Right lobe of liver (tissue), 6 donors: ENCODE measurements around the gene PPP3R1. TPM values are rescaled to one million over a fixed set of nuclear protein-coding genes. Genes with fewer than 3 reads are reported as not detected.

Source experiments
- ATAC-seq, 4 donors: fragments of 200-7000 bp; cut with Tn5 transposase; one replicate each; pipeline ENCODE4 v1.9.1; 2020; ENCODE audit warnings: mild to moderate bottlenecking in 4 of 4, moderate library complexity in 4 of 4
- DNase-seq, 3 donors: peaks; one replicate each; pipeline ENCODE4 v3.0.0-alpha.2; 2020
- H3K27ac ChIP-seq, 3 donors: fragments of 200-600 bp; one replicate each; pipeline ENCODE4 v1.8.0; 2022
- H3K27me3 ChIP-seq, 2 donors: fragments of 200-600 bp; one replicate each; pipeline ENCODE4 v1.8.0; 2022
- H3K36me3 ChIP-seq, 4 donors: fragments of 200-600 bp; sonication (generic) in 1 of 4; one replicate each; pipeline versions ENCODE4 v1.5.1 to v1.8.0; 2017 to 2022; ENCODE audit warnings: control low read depth in 1 of 4
- H3K4me1 ChIP-seq, 4 donors: fragments of 200-600 bp; sonication (generic) in 1 of 4; one replicate each; pipeline versions ENCODE4 v1.5.1 to v1.8.0; 2017 to 2022; ENCODE audit warnings: control low read depth in 1 of 4
- H3K4me3 ChIP-seq, 3 donors: fragments of 200-600 bp; one replicate each; pipeline ENCODE4 v1.8.0; 2022
- H3K9me3 ChIP-seq, 4 donors: fragments of 200-600 bp; sonication (generic) in 1 of 4; one replicate each; pipeline versions ENCODE4 v1.5.1 to v1.8.0; 2017 to 2022; ENCODE audit warnings: control low read depth in 1 of 4
- POLR2A ChIP-seq: fragments of 450-650 bp; IDR thresholded peaks from one replicate; pipeline ENCODE4 v1.6.1; 2017; ENCODE audit warnings: antibody characterized with exemption, mild to moderate bottlenecking
- WGBS: methylation state at CpG from one replicate; pipeline ENCODE4 v1.1.6; 2018; ENCODE audit warnings: low coverage, low lambda C conversion rate; ENCODE audit not compliant: insufficient coverage; ENCODE audit errors: missing lambda C conversion rate; 5-methylcytosine and 5-hydroxymethylcytosine counted together
- intact Hi-C, 2 donors: fragments of 100-400 bp; cut with DNase I; formaldehyde crosslinking; loops; one replicate each; pipeline versions ENCODE4 v1.11.2 to v1.14.1; 2022
- total RNA-seq, 6 experiments: library from RNA; depleted of rRNA in 2 of 6; stranded (reverse); fragments of >200 nt in 2 of 6; fragmentation: NEBNext Ultra II Directional in 3 of 6; extraction: Animal tissue kit (Norgen Biotek cat#: 25700) in 3 of 6; gene quantifications; one replicate each; pipeline versions ENCODE4 v1.1.0 to v1.2.4, GENCODE V29; 2016 to 2023
- TF ChIP-seq, protein P1 (sequence below), 4 donors: fragments of 200-600 bp in 3 of 4; fragments of 450-650 bp in 1 of 4; IDR thresholded peaks; one replicate each; pipeline versions ENCODE4 v1.5.1 to v1.8.0; 2016 to 2022; ENCODE audit warnings: antibody characterized with exemption in 4 of 4, mild to moderate bottlenecking in 2 of 4
- donor health status: DM: no; HTN: yes; CAD: no.
- donor health status: DM: no; HTN: no; CAD: no.
- donor health status: DM: no; HTN: no; CAD: no.
- donor health status: DM: no; HTN: yes; CAD: no.
- donor health status: DM: no; HTN: yes; CAD: no.

Gene PPP3R1
- total RNA-seq, 6 experiments from 2014 or later = 21.0 to 37.9 (median 27.2) TPM

DNA sequence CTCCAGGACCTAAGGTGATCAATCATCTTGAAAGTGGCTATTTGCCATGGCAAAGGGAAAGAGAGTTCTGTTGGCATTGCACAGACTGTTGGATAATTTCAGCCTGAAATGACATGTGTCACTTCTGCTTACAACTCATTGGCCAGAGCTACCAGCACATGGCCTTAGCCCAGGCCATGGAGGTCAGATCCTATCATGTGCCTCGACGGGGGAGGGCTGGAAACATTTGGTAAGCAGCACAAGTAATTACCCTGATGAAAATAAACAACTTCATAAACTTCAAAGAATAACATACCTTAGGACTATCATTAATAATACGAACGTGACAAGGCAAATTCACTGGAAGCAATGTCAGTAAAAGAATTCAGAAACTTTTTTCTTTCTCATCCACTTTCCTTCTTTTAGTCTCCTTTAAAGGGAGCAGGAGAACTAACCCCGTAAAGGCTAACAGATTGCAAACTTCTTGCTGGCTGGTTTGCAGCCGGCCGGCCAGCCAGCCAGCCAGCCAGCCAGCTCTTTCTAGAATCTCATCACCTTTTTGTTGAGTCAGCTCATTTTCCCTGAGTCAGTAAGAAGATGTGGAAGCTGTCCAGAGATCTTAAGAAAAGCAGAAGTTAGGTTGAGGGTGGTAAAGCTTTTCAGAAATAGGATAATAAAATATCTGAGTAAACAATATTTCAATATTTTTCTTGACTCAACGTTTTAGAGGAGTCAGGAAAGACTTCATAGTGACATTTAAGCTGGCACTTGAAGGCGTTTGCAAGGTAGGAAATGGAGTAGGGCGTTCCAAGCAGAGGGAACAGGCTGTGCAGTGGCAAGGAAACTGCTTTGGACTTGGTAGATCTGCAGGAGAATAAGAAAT is 35.5 kb upstream of the PPP3R1 start:
- TF ChIP-seq, protein P1, sequence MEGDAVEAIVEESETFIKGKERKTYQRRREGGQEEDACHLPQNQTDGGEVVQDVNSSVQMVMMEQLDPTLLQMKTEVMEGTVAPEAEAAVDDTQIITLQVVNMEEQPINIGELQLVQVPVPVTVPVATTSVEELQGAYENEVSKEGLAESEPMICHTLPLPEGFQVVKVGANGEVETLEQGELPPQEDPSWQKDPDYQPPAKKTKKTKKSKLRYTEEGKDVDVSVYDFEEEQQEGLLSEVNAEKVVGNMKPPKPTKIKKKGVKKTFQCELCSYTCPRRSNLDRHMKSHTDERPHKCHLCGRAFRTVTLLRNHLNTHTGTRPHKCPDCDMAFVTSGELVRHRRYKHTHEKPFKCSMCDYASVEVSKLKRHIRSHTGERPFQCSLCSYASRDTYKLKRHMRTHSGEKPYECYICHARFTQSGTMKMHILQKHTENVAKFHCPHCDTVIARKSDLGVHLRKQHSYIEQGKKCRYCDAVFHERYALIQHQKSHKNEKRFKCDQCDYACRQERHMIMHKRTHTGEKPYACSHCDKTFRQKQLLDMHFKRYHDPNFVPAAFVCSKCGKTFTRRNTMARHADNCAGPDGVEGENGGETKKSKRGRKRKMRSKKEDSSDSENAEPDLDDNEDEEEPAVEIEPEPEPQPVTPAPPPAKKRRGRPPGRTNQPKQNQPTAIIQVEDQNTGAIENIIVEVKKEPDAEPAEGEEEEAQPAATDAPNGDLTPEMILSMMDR (IDR thresholded peaks at IDR 0.05) = no peak
- no peak for TF ChIP-seq POLR2A
- Histone ChIP-seq H3K36me3 (no peaks in the 10 kb centered on the region), H3K4me1 (no peaks in the 10 kb centered on the region), H3K9me3 (no peaks in the 10 kb centered on the region), H3K4me3 (no peak overlapping the region), H3K27me3 (no peaks in the 10 kb centered on the region), H3K27ac (peak overlapping the region in 1 of 3 donors; percentile 53)
- ATAC-seq (peak; percentile 53 to 79 (median 60)), DNase-seq (peak in 1 of 3 donors; percentile 61)
- 31% methylated on average over 10 of the region's 10 CpGs for WGBS
- intact Hi-C loops = no loop called here

DNA sequence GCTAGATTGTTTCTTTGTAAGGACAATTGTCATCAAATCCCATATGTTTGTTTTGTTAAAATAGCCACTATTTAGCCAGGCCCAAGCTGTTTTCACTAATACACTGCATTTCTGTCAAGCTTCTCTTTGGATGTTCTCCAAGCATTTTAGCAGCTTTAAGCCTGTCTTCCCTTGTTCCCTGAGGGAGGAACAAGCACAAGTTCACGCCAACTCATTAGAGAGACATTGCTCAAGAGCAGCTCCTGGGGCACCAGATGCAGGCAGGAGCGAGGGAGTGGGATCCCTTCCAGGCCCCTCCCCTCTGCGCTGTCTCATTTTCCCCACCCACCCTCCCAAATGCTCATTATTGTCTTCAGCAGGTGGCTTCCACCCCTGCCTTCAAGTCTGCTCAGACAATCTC is 32.6 kb upstream of the PPP3R1 start:
- intact Hi-C loops = loop anchor here in 1 of 2 donors (5.0 kb wide), 1 partner anchor 163 kb away; no protein-coding TSS in a partner anchor

DNA sequence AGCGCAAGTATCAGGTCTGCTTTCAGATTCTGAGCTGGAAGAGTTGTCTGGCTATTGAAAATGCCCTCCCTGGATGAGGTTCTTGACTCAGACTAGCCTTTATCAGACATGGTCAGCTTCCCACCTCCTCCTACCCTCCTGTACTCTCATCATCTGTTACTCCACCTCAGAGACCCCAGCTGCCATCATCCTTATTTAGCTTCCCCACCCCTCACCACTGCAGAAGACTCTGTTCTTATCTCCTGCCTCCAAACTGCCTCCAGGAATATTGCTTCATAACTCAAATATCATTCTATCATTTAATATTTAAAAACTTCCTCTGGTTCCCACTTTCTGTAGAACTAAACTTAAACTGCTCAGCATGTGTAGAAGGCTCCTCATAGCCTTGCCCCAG is 31.1 kb upstream of the PPP3R1 start:
- WGBS = 100% methylated on average over 1 of the region's 1 CpG
- no peaks in the 10 kb centered on the region for H3K9me3 ChIP-seq
- intact Hi-C loops = loop anchor here in 1 of 2 donors (5.0 kb wide), 1 partner anchor 161 kb away; no protein-coding TSS in a partner anchor

More for the DNA sequence above, 32.6 kb upstream of the PPP3R1 start:
- Histone ChIP-seq H3K27me3 (no peaks in the 10 kb centered on the region), H3K4me1 (peaks cover 0 to 10% (median 1%) of the 10 kb centered on the region in 4 donors), H3K4me3 (no peak overlapping the region), H3K9me3 (no peaks in the 10 kb centered on the region), H3K27ac (no peak overlapping the region), H3K36me3 (no peaks in the 10 kb centered on the region)
- 57% methylated on average over 1 of the region's 3 CpGs for WGBS
- no peak for TF ChIP-seq POLR2A
- TF ChIP-seq, protein P1 (IDR thresholded peaks at IDR 0.05) = no peak
- no peak for DNase-seq
- peak in 3 of 4 donors; percentile 13 to 24 (median 17) for ATAC-seq

DNA sequence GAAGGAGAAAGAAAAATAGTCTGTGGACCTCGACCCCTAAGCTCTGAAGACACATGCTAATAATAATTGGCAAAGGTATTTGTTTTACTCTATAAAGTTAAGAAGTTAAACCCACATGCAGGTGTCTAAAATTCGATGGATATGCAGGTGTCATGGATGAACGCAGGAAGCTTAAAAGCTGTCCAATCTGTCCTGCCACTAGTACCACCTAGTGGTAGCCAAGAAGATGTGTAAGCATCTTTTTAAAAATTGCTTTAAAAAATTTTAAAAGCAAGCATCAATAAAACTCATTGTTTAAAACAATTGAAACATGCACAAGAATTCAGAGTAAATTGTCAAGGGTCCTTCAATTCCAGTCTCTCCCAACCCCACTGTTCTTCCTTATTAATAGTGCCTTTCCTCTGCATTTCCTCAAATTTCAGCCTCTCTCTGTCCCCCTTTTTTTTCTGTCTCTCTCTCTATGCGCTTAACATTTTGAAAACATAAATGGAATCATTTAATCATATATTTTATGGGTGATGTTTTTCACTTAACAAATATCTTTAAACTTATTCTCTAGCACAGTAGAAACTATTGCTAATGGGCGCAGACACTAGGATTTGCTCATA is 30.6 kb upstream of the PPP3R1 start:
- intact Hi-C loops = loop anchor here in 1 of 2 donors (5.0 kb wide), 1 partner anchor 161 kb away; no protein-coding TSS in a partner anchor
- DNase-seq = no peak
- peak; percentile 52 to 77 (median 74) for ATAC-seq
- H3K4me3 ChIP-seq = no peak overlapping the region
- no peaks in the 10 kb centered on the region for H3K36me3 ChIP-seq
- H3K27ac ChIP-seq = no peak overlapping the region
- TF ChIP-seq, protein P1 (IDR thresholded peaks at IDR 0.05) = peak; percentile 72 to 78 (median 76)
- no peak for TF ChIP-seq POLR2A
- no peaks in the 10 kb centered on the region for H3K27me3 ChIP-seq
- H3K9me3 ChIP-seq = no peaks in the 10 kb centered on the region
- 34% methylated on average over 5 of the region's 5 CpGs for WGBS
- peaks cover 0 to 18% (median 5%) of the 10 kb centered on the region in 4 donors for H3K4me1 ChIP-seq

More for the DNA sequence above, 31.1 kb upstream of the PPP3R1 start:
- Histone ChIP-seq H3K36me3 (no peaks in the 10 kb centered on the region), H3K4me1 (peaks cover 0 to 18% (median 5%) of the 10 kb centered on the region in 4 donors), H3K4me3 (no peak overlapping the region), H3K27me3 (no peaks in the 10 kb centered on the region), H3K27ac (no peak overlapping the region)
- DNase-seq = no peak
- ATAC-seq = no peak
- TF ChIP-seq, protein P1 (IDR thresholded peaks at IDR 0.05) = no peak
- TF ChIP-seq POLR2A = no peak
